ENCODE results near the gene MMP11.

The MMP11 gene

DNA sequence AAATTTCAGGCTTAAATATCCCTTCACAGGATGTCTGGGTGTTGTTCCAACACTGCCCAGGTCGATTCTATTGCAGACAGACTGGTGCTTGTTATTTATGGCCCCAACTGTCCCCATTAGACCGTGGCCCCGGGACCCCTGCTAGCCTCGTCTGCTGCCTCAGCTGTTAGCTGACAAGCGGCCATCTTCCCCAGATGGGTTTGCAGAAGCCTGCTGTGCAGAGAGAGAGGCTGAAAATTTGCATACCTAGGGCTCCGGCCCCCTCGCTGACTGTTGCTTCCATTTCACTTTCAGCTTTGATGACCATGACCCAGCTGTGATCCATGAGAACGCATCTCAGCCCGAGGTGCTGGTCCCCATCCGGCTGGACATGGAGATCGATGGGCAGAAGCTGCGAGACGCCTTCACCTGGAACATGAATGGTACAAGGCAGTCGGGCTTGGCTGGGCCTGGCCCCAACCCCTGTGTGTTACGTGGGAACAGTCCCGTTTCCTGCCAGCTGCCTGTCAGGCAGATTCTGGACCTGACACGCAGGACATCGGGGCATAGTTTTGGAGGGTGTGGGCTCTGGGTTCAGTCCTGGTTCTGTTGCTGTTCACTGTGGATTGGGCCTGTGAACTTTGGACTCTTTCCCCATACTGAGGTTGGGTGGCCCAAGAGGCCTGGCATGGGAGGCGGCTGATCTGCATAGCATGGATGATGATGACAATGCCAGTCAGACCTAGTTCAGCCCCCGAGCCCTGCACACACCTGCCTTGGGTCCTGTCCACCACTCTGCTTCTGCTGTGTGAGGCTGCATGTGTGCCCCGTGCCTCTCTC is 30.6 kb downstream of the MMP11 start:
- DNase-seq (ENCODE audit: low read depth): no peak

DNA sequence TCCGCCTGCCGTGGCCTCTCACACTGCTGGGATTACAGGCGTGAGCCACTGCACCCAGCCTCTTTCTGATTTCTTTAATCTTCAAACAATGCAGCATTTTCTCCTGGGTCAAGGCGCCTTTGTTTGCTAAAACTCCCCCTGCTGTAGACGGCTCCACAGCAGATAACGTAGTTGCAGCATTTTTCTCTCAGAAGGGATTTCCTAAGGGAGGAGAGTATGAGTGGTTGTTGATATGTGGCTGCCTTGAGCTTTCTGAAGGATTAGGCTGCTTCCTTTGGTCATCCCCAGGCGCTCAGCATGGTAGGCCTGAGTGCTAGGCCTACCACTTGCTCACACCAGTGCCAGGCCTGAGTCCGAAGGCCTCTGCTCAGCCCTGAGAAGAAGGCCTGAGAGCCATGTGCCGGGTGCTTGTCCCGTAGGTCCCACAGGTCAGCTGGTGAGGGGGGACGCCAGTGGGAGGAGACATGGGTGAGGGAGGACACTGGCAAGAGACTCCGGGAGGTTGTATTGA is 32.2 kb downstream of the MMP11 start:
- DNase-seq (ENCODE audit: low read depth): no peak

DNA sequence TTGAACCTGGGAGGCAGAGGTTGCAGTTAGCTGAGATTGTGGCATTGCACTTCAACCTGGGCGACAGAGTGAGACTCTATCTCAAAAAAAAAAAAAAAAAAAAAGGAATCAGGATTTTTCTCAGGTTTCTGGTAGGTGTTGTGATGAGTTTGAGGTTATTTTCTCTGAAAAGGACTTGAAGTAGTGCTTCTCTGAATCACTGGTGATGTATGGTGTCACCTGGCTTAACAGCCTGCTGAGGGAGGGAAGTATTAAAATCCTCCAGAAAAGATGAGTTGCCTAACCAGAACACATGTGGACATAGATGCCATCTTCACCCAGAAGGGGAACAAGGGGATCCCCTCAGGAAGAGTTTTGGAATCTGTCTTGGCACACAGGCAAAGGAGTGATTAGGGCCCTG is 34.2 kb downstream of the MMP11 start:
- DNase-seq (ENCODE audit: low read depth): no peak

DNA sequence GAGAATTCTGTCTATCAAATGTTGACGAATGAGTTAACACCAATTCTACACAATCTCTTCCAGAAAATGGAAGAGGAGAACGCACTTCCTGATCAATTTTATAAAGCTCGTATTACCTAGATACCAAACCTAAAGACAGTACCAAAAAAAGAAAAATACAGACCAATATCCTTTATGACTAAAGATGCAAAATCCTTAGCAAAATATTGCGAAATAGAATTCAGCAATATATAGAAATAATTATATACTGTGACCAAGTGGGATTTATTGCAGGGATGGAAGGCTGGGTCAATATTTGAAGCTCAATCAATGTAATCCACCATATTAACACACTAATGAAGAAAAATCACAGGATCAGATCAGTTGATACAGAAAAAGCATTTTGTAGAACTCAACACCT is 39.7 kb downstream of the MMP11 start:
- no peak for DNase-seq (ENCODE audit: low read depth)

DNA sequence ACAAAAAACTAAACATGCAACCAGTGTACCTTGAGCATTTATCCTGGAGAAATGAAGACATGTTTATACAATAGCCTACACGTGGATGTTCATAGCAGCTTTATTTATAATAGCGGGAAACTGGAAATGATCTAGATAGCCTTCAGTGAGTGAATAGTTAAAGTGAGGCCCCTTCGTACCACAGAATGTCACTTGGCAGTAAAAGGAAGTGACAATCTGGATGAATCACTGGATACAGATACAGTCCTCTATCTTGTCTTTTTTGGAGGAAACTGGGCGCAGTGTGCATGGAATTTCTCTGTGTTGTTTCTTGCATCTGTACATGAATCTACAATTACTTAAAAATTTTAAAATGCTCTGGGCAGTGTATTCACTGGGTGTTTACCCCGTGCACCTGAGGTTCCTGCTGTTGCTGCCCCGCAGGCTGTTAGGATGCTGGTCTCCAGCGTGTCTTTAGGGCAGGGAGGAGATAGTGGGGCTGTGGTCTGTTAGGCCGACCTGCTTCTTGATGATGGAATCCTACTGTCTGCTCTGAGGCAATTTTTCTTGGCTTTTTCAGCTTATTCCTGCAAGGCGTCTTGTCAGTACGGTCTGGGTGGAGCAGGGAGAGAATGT is 43.0 kb downstream of the MMP11 start:
- no peak for DNase-seq (ENCODE audit: low read depth)

DNA sequence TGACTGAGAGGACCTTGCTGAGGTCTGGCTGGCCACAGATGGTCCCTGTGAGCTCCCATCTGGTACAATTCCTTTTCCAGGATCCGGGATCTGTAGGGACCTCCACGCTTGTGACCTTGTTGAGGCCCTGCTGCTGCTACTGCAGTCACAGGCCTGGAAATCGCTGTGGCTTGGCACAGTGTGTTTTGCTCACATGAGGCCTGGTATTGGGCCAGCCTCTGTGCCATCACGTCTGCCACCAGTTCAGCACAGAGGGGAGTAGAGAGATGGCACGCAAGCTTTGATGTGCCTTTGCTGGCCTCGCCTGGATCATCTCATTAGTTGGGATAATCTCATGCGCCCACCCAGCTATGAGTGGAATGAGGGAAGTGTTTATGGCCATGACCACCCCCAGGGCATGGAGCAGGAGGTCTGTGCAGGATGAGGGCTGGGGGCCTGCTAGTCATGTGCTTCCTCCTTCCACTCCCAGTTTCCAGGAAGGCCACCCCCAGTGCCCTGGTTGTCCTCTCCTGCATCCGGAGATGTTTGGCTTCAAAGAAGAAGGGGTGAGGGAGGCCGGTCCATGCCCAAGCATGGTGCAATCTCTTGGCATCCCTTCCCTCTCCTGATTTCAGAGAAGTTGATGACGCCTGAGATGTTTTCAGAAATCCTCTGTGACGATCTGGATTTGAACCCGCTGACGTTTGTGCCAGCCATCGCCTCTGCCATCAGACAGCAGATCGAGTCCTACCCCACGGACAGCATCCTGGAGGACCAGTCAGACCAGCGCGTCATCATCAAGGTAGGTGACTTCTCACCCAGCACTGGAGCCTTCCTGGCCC is 43.7 kb downstream of the MMP11 start:
- DNase-seq (ENCODE audit: low read depth): no peak

DNA sequence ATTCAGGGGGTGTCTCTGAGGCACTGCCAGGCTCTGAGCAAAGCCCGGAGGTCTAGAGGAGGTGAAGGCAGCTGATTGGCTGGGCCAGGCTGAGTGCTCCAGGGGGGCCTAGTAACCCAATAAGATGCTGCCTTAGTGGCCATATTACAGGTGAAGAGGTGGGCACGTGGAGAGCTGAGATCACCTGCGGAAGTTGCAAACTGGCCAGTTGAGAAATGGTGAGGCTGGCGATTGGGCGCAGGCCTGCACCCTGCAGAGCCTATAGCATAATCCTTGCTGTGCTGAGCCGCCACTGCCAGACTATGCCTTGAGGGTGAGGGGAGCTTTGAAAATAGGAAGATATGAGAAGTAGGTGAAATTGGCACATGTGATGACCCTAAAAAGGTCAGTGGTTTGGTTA is 44.5 kb downstream of the MMP11 start:
- no peak for DNase-seq (ENCODE audit: low read depth)

DNA sequence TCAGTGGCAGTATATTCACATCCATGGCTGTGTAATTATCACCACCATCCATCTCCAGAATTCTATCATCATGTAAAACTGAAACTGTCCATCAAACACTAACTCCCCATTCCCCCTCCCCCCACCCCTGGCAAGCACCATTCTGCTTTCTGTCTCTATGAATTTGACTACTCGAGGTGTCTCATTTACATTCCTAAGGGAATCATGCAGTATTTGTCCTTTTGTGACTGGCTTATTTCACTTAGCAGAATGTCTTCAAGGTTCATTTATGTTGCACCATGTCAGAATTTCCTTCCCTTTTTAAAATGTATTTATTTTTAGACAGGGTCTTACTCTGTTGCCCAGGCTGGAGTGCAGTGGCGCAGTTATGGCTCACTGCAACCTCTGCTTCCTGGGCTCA is 45.9 kb downstream of the MMP11 start:
- no peak for DNase-seq (ENCODE audit: low read depth)

DNA sequence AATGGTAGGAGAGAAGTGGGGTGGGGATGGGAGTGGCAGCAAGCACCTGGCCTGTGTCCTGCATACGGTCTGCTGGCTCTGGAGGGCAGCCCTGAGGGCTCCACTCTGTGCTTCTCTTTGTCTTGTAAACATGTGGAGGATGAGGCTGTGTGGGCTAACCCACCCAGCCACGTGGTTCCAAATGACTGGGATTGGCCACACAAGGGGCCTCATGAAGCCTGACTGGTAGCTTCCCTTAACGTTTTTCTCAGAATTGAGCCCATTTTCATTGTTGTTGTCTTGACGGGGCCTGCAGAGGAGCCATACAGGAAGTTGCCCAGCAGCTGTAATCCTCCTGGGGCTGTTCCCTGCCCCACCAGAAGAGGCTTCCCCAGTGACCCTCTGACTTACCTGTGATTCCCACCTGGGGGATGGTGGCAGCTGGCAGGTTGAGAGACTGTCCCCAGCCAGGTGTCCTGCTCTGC is 48.1 kb downstream of the MMP11 start:
- DNase-seq (ENCODE audit: low read depth): no peak

DNA sequence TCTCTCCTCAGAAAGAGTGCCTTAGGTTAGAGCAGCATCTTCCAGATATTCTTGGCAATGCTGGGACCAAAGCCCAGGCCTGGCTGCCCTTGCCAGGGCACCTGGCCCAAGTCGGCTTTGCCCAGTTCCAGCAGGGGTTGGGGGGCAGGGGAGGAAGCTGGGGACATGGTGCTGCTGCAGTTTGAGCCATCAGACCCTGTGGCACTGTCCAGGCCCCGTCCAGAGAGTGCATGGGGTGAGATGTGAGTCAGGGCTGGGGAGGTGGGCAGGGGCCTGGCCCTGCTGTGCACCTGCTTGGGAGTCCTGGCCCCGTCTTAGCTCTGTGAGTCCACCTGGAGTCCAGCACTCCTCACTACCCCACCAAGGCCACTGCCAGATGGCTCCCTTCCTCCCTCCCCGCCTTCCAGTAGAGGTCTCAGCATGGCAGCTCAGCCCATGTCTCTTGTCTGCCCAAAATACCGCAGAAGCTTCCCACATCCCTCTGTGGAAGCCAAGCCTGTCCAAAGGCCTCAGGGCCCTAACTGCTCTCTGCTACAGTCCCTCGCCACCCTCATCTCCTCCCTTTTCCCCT is 49.5 kb downstream of the MMP11 start:
- no peak for DNase-seq (ENCODE audit: low read depth)

DNA sequence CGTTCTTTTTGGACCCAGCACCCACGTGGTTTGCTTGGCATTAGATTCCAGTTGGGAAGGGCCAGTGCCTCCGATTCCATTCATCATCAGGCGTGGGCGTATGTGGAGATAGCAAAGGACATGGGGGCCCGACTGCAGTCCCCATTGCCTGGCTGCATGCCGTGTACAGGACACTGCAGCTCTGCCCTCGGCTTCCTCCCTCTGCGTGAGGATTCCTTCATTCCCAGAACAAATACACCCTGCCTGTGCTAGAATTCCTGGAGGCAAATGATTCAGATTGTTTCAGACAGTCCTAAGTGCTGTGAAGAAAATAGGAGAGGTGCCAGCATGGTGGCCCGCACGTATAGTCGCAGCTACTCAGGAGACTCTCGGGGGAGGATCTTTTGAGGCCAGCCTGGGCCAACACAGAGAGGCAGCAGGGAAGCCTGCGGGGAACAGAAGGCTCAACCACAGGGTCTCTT is 50.7 kb downstream of the MMP11 start:
- DNase-seq (ENCODE audit: low read depth): no peak

DNA sequence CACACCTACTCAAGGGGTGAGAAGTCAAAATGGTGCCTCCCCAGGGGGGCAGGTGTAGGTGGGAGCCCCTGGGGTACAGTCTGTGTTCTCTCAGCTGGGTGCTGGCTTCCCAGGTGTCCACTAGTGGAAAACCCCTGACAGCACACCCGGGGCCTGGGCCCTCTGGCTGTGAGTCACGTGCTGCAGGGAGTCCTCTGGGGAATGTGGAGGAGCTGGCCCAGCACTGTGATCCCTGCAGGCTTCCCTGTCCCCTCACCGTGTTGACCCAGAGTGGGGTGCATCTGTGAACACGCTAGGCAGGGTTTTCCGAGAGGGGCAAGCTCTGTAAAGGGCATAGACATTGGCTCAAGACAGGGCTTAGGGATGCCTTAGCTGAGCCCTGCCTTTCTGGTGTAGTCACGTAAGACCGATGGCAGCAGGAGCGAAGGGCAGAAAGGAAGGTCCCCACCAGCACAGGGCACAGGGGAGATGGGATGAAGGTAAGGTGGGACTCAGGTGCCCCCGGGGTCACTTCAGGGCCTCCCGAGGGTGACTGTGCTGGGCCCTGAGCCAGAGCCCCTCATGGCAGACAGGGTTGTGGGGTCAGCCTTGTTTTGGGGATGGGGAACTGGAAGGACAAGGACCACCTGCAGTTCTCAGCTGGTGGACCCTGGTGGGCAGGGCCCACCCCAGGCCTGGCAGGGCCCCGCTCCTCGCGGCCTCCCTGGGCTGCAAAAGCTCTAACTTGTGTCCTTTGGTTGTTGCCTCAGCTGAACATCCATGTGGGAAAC is 52.0 kb downstream of the MMP11 start:
- DNase-seq (ENCODE audit: low read depth): no peak

DNA sequence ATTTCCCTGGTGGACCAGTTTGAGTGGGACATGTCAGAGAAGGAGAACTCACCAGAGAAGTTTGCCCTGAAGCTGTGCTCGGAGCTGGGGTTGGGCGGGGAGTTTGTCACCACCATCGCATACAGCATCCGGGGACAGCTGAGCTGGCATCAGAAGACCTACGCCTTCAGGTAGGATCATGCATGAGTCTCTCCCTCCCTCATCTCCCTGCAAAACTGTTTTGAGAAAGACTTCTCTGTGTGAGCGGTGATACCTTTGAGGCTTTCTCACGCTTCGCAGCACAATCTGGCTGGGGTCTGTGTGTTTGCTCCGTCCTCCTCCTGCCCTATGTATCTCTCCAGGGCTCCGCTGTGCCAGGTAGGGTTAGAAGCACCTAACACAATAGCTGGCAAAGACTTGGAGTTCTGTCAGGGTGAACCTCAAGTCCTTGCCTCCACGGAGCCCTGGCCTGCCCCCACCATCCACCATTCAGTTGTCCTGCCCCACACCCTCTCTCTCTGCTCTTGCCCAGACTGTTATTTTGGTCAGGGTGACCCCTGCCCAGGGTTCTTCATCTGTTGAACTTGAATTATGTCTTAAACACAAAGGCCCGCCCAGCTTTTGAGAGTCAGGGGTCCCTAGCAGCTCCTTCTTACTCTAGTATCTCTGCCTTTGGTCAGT is 52.7 kb downstream of the MMP11 start:
- DNase-seq (ENCODE audit: low read depth): no peak

DNA sequence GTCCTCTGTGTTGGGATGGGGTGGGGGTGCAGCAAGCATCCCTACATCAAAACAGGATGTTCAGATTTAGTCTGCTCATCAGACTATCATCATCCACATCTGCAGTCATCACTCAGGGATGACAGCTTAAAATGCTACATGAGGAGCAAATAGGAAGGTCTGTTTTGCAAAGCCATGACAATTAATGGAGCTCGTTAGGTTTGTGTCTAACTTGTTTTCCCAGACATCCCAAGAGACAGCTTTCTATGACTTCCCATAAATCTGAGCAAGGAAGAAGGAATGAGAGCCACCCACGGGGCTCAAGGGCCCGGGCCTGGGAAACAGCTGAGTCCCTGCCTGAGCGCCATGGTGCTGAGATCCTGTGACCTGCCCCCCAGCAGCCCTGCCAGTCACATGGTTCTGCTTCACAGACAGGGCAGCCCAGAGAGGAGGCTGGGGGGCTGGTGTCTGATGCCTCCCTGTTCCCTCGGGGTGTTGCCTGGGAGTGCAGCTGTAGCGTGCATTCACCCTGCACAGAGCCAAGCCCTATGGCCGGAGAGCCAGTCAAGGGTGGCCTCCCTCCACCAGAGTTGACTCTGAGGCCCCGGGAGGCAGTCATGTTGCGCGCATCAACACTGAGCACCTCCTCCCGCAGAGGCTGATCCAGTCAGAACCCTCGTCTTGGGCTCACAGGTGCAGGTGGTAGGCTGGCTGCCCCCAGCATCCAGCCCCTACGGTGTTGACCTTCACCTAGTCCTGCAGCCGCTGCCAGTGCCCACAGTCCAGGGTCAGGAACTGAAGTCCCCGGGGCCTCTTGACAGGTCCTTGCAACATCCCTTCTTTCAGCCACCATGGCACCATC is 54.1 kb downstream of the MMP11 start:
- DNase-seq (ENCODE audit: low read depth): no peak

DNA sequence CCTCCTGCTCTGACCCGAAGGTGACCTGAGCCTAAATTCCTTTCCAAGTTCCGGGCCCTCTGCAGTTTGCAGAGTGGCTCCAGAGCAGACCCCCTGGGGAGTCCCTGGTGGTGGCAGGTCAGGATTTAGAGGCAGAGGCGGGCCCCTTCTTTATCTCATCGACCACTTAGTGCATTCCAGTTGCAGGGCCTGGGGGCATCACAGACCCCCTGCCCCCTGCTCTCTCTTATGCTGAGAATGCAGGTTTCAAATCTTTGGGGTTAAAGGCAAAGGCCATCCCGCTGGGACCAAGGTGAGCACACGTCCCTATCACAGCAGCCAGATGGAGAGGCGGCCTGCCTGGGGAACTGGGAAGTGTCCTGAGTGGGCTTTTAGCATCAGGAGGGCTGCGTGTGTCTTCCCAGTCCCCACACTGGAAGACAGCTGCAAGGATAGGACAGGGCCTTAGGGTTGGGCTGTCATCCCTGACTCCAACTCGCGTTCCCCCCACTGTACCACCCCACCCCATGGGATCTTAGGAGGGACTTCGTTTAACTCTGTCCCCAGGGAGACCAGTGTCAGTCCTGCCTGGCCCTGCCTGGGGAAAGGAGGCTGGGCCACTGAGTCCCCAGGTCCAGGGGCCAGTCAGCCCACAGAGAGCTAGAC is 54.8 kb downstream of the MMP11 start:
- DNase-seq (ENCODE audit: low read depth): no peak

DNA sequence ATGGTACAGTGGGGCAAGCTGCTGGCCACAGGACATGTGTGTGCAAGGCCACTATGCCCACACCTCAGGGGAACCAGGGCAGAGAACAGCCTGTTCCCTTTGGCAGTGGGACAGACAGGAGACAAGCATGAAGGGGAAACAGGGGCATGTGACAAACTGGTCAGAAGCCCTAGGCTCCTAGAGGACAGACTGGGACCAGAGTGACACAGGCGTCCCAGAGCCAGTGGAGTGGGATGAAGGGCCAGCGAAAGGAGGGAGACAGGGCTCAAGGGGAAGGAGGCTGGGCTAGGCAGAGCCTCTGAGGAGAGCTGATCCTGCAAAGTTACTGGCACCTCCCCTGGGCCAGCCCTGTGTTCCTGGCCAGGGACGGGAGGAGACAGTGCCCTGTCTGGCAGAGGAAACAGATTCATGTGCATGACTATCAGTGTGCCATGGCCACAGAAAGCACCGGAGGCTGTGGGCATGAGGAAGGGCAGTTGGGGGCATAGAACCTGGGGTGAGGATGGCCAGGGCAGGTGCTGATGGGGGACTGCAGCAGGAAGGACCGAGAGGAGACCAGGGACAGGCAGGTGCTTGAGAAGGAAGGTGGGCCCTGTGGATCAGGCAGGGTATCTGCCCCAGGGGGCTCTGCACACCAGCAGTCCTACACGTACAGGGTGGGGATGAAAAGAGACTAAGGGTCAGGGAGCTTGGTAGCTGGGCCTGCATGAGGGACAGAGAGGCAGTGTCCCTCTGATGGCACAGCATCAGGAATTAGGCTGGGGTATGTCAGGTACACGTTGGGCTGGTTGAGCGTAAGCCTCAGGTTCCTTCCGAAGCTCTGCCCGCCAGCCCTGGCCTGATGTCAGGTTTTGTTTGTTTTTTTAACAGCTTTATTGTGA is 56.4 kb downstream of the MMP11 start:
- DNase-seq (ENCODE audit: low read depth): no peak

DNA sequence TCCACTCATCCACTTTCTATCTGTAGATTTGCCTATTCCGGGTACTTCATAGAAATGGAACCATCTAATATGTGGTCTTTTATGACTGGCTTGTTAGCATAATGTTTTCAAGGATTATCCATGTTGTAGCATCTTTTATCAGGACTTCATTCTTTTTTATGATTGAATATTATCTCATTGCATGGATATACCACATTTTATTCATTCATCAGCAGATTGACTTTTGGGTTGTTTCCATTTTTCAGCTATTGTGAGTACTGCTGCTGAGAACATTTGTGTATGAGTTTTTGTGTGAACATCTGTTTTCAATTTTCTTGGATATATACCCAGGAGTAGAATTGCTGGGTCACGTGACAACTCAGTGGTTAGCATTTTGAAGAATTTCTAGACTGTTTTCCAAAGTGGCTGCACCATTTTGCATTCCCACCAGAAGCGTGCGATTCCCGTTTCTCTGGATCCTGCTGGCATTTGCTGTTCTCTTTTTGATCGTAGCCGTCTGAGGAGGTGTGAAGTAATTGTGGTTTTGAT is 57.3 kb downstream of the MMP11 start:
- no peak for DNase-seq (ENCODE audit: low read depth)

DNA sequence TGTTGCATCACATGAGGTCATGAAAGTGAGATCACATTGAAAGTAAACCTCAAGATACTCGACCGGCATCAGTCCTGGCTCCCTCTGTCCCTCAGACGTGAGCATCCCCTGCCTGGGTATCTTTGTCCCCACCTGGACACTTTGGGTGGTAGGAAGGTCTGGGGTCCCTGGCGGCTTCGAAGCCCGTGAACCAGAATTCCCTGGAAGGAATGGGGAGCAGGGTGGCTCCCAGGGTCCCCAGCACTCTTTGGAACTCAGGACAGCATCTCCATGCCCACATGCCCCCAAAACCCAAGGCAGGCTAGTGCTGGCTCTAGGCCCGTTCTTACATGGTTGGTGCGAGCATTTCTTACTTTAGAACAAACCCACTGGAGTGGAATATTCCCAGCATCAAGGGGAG is 58.6 kb downstream of the MMP11 start:
- no peak for DNase-seq (ENCODE audit: low read depth)

All from activated T-helper 1 cell treated with Interleukin-2 at 50 U/mL for 16 hours (primary cell).